Hematopoietic multipotent progenitor cell treated with erythropoietin and hydrocortisone succinate and interleukin-3 and kit ligand, for 6 days (in vitro differentiated cells): ENCODE measurements around the gene BMPR1B.
"Not testable (repeated sequence)": the region's sequence is repeated elsewhere in the genome, so short reads cannot be mapped to it uniquely, and the experiment has no call there.

Experiments used
- DNase-seq: peaks from one replicate; pipeline ENCODE4 v3.0.0-alpha.2; 2015

The BMPR1B gene

DNA sequence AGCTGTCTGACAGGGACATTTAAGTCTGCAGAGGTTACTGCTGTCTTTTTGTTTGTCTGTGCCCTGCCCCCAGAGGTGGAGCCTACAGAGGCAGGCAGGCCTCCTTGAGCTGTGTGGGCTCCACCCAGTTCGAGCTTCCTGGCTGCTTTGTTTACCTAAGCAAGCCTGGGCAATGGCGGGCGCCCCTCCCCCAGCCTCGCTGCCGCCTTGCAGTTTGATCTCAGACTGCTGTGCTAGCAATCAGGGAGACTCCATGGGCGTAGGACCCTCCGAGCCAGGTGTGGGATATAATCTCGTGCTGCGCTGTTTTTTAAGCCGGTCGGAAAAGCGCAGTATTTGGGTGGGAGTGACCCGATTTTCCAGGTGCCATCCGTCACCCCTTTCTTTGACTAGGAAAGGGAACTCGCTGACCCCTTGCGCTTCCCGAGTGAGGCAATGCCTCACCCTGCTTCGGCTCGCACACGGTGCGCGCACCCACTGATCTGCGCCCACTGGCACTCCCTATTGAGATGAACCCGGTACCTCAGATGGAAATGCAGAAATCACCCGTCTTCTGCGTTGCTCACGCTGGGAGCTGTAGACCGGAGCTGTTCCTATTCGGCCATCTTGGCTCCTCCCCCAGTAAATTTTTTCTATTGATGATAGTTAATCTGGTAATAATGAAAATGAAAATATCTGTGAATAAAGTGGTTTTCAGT is 83.6 kb downstream of the BMPR1B start:
- not testable (repeated sequence) for DNase-seq

DNA sequence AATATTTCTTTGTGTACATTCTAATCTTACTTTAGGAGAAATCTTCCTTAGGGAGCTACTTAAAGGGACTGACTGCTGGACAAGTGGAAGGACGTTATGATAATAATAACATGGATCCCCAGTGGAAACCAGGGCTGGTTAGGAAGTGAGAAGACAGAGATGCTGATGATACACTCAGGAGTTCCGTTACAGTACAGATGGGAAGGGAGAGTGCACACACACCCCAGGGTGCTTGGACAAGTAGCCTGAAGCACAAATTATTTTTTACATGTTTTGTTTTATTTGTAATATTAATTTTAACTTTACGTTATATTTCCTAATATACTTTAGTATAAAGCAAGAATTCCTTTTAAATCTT is 84.1 kb downstream of the BMPR1B start:
- no peak for DNase-seq

DNA sequence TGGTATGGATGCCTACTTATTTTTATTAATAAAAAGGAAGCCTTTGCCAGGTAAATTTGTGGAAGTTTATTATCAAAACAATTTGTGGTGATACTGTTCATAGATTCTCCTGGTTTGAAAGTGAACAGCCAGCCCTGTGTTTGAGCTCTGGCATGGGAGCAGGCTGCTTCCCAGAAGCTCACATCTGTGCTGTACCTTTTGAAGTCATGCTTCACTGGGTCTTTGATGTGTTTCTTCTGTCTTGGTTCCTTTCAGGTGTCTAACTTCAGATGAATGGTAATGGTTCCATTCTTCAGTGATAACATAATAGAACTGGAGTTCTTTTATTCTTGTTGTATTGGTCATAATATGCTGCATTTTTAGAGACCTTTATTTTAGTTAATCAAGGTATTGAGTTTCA is 85.5 kb downstream of the BMPR1B start:
- no peak for DNase-seq

DNA sequence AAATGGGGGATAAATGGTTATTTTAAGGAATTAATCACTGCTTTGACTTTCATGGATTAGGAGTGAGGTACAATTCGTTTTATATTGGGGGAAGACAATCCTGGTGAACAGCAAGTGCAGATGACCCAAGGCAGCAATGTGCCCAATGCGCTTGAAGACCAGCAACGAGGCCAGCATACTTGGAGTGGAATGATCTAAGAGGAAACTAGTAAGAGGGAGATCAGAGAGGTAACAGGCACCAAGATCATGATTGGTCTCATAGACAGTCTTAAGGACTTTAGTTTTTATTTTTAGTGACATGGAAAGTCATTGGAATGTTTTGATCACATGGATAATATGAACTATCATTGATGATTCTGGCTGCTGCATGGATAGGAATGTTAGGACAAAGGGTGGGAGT is 90.6 kb downstream of the BMPR1B start:
- no peak for DNase-seq

DNA sequence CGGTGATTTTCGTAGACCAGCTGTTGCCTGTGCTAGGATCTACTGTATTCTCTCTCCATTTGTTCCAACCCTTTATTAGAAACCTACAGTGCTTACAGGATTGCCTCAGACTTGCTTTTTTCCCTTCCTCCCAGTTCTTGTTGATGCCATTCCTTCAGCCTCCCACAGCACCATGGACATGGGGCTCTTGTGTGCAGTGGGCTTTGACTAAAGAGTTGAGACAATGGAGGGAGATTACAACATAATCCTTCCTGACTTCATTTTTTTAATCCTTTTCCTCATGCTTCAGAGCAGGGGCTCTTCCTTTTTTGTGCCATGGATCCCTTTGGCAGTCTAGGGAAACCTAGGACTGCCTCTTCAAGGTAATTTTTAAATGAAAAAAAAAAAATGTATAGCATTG is 92.1 kb downstream of the BMPR1B start:
- no peak for DNase-seq

DNA sequence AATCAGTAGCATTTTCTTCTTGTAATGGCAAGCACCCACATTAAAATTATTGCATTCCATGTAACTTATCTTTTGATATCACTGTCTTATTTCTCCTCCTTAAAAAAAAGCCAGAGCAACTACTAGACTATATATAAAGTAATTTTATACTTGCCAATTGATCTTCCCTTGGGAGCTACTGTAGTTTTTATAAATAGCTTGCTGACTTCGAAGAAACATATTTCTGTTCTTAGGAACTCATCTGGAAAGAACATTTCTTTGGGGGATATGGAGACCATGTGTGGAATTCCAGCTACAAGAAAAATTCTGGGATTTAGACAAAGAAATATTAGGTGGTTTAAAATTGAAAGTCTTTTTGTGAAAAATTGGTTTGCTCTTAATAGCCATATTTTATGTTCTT is 94.9 kb downstream of the BMPR1B start:
- no peak for DNase-seq

DNA sequence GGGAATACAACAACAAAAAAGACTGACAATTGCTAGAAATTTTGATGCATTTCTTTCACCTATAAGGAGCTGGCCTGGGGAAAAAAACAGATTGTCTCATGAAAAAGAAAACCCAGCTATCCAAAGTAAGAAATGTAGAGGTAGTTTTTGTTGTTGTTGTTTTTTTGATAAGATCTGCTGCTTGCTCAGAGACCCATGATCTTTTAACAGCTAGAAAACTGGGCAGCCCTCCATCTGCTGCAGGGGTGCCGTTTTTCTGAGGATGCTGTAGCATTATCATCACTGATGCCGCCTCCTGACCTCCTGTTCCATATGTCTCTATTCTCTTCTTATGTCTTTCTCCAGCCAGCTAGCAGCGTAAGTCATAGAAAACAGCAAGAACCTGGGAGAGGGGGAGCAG is 98.3 kb downstream of the BMPR1B start:
- no peak for DNase-seq

DNA sequence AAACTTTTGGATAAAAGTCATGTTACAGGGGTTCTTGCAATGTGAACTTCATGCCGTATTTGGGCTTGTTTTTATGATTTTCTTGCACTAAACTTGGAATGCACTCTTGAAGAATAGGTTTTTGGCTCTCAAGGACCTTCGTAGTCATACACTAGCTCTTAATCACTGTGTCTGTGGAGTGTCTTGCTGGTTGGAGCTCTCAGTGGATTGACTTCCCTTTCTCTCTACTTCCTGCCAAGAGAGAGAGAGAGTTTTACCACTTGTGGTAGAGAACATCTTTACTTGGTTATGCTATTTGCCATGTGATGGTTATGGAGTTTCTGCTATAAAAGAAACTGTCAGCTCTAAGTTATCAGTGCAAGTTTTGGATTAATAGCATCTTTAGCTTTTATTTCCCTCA is 112.4 kb downstream of the BMPR1B start:
- DNase-seq = no peak

DNA sequence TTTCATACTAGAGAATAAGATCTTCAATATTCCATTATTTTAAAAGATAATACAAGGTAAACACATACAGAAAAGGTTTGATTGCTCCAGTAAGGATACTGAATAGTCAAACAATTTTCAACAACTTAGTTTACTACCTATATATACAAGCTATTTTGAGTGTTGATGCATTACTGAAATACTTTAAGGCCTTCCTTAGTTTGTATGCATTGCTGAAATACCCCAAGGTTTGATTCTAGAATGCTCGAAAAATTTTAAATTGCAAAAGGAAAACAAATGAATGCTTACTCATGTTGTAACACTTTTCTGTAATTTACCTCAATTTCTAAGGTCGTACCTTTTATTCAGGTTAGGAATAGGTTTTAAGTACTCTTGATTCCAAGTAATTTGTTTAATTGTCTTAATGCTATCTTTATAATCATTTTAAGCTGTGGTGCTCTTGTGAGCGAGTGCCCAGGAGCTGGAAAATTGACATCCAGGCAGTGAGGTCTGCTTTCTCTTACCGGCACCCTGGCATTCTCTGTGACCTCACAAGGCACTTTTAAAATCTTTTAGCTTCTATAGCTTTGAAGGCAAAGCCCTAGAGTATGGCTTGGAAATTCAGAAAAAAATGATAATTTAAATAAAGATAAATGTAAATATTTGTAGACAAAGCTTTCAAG is 114.0 kb downstream of the BMPR1B start:
- no peak for DNase-seq

DNA sequence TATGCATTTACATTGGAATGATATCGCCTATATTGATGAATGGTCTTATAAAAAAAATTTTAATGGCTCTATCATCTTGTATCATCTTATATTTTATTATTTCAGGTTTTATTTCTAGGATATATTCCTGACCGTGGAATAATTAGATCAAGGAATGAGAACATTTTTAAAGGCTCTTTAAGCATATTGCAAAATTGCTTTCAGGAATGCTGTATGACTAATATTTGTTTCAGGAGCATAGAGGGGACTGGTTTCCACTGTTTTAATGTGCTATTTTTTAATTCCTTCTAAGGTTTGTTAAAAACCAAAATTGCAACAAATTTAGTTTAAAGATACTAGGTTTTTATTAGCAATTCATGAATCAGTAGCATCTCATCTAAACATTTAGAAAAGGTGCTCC is 120.2 kb downstream of the BMPR1B start:
- no peak for DNase-seq

DNA sequence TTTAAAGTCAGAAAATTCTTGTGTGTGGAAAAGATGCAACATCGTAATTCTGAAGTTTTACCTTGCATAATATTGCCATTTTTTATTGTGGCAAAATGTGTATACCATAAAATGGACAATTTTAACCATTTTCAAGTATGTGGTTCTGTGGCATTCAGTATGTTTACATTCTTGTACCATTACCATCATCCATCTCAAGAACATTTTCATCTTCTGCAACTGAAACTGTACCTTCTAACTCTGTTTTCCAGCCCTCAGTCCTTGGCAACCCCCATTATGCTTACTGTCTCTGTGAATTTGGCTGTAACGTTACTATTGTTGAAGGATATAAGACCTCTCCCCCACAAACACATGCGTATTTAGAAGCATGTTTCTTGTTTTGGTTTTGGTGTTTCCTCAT is 123.2 kb downstream of the BMPR1B start:
- DNase-seq = no peak

DNA sequence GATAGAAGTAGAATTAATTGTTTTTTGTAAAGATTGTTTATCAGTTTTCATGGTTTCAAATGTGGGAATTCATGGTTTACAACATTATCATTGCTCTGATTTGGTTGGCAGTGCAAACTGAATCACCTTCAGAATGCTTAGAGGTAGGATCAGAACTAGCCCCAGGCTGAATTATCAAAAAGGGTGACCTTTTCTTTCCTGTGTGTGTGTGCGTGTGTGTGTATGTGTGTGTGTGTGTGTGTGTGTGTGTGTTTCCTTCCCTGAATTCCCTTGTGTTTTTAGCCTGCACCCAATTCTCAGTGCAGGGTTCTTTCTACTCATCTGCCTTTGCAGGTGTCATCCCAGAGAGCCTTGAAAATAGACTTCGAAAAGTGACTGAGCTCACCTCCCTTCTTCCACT is 125.0 kb downstream of the BMPR1B start:
- DNase-seq = no peak

DNA sequence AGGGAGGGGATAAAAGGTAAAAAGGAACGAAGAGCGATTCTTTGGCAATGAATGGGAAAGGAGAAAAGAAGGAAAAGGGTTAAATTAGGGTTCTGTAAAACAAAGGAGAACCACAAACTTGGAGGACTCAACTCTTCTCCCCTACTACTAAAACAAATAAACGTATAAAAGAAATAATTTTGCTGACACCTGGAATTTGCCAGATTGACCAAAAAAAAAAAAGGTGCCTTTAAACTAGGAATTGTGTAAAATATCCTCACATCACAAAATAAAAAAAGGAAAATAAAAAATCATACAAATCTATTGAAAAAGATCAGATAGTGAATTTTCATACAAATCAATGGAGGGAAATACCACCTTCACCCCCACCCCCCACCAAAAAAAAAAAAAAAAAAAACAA is 129.3 kb downstream of the BMPR1B start:
- DNase-seq = no peak

DNA sequence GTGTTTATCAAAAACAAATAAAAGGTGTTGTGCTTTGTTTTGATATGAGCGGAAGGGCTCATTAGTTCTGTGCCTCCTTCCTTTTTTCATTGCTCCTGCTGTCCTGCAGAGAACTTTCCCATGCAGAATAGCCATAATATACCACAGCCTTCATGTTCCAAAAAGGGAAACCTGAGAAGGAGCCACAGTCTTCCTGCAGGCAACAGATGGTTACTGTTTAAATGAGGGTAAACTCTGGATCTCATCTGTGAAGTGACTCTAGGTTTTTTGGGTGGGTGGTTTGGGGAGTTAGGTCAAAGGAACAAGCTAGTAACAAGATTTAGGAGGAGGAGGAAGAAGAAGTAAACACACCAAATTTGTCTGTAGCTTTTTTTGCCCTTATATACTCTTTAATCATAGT is 131.8 kb downstream of the BMPR1B start:
- no peak for DNase-seq

DNA sequence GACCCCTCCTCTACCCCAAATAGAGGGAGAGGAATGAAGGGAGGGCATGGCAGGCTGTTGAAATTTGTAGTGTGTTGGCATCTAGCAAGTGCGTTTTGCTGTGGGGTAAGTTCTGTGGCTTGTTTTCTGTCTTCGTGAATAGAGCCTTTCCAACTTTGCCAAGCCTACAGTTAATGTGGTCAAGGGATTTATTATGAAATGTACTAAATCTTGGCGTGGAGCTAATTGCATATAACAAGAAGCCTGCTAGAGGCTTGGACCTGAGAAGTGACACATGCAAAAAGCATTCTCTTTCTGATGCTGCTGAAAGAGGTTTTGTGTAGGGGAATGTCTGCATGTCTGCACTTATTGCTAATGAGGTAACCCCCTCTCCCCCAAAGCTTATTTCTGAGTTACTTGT is 132.2 kb downstream of the BMPR1B start:
- DNase-seq = no peak

DNA sequence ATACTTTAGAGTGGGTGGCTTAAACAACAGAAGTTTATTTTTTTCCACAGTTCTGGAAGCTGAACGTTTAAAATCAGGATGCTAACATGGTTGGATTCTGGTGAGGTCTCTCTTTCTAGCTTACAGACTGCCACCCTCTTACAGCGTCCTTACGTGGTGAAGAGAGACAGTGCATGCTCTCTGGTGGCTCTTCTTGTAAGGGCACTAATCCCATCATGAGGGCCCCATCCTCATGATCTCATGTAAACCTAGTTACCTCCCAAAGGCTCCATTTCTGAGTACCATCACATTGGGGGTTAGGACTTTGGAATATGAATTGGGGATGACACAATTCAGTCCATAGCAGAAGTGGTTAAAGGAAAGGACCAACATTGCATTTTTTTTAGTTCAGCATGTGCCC is 132.8 kb downstream of the BMPR1B start:
- DNase-seq = no peak

DNA sequence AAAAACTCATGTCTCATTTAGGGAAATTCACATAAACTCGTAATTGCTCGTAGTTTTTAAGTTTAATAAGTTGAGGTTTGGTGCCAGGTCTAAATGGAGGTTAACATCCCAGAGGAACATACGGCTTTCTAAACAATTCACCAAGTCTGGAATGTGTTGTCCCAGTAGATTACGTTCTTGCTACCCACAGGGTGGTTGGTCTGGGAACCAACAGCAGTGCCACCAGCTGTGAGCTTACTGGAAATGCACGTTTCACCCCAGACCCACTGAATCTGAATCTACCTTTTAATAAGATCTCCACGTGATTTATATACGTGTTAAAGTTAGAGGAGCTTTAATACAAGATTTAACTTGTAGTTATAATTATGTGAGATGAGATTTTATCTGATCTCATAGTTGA is 134.3 kb downstream of the BMPR1B start:
- DNase-seq = no peak

DNA sequence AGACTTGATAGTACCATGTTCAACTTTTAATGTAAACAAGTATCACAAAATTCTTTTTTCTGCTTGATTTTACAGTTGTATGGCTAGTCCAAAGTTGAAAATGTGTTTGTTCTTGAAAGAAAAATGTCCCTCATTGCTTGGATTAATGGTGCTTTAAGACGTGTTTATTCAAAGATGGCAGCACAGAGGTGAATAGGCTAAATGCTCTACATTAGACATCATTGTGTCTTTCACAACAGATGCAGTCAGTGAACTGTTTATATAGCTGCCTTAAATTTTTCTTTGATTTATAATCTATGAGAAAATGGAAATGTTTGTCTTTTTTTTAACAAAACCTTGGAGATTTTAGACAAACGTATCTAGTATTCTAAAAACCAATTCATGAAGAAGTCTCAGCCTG is 137.3 kb downstream of the BMPR1B start:
- DNase-seq = no peak

DNA sequence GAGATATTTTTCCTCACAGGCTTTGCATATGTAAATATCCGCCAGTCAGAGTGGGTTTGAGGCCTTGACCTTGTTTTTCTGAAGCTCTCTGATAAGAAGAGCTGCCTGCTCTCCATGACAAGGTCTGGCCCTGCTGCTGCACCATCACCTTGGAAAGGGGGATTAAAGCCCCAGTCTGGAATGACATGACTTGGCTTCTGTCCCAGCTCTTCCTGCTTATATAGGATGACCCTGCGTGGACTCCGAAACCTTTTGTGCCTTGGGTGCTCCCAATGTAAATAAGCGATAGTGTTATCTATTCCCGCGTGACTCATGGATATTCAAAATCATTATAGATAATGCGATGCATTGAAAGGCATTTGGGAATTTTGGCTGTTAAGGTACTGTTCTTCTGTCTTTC is 139.3 kb downstream of the BMPR1B start:
- no peak for DNase-seq

DNA sequence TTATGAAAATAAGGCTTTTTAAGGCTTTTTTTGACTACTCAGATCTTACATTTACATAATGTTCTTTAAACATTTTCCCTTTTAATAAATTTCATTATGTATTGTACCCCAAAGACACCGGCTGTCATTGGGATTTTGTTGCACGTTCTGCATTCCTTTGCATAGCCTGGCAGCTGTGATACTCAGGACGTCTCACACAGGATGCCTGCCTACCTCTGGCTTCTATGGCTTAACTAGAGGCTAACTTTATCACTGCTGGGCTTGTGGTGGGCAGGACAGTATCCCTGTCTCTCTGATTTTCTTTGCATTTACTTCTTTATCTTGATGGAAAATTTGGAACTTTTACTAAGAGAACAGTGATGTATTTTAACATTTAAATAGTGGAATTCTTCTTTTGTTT is 147.8 kb downstream of the BMPR1B start:
- no peak for DNase-seq

DNA sequence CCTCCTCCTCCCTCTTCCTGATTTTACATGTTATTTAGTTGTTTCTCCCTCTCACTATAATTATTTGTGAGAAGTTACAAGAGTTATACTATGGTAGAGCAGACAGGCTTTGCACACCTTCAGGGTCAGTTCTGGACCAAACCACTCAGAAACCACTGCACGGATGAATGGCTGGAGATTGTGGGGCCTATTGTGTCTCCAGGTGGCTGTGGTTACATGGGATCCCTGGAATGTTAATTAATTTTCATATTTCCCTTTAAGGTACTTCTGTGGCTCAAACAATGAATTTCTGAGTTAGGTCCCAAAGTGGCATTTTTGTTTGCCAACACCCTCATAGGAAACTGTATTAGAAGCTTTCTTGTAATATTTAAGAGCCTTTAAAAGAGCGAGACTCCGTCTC is 151.9 kb downstream of the BMPR1B start:
- no peak for DNase-seq

DNA sequence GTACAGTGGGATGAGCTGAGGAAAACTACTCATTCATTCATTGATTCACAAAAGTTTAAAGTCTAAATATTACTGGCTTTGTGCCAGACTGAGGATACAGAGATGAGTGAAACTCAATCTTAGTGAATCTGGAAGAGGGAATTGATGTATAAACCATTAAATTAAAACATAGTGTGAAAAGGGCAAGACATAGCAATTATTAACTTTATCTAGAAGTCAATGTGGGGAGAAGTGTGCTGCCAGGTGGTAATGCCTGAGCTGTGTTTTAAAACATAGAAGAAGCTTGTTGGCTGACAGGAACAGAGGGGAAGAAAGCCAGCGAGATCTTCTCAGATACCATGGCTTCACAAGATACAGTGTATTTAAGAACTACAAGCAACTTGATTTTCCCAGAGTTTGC is 153.4 kb downstream of the BMPR1B start:
- no peak for DNase-seq

DNA sequence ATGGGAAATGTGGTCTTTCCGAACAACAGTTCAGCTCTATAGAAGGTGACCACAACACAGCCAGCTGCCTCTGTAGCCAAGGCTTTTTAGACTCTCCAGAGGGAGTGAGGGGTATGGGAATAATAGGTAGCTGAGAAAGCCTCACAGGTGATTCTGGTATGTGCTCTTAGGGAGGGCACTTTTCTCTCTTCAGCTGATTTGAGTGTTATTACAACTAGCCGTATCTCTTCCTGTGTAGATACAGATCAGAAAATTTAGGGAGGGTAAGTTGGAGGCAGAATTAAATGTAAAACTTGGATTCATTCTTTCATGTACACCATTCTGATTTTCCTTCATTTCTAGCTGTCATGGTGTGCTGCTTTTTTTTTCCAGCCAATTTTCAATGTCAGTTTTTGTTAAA is 154.9 kb downstream of the BMPR1B start:
- DNase-seq = no peak

DNA sequence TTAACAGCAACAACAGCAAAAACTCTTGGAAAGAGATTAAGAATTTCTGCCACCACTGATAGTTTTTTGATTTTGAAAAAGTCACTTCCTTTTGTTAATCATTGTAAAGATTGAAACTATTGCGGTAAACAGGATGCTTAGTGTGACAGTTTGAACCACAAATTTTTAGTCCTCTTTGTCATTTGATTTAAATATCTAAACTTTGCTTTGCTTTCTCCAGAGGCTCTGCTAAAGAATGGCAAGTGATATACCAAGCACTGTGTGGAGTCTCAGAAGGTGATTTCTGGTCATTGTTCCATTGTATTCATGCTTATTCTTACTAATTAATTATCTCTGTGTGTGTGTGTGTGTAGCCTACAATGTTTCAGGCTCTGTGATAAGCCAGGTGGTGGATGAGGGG is 155.6 kb downstream of the BMPR1B start:
- no peak for DNase-seq

DNA sequence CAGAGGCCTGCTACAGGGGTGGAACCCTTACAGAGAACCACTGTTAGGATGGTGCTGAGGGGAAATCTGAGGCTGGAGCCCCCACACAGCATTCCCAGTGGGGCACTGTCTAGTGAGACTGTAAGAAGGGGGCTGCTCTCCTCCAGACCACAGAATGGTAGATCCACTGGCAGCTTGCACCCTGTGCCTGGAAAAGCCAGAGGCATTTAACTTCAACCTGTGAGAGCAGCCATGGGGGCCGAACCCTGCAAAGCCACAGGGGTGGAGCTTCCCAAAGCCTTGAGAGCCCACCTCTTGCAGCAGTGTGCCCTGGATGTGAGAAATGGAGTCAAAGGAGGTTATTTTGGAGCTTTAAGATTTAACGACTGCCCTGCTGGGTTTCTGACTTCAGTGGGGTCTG is 159.4 kb downstream of the BMPR1B start:
- DNase-seq = no peak
